Pulmonary artery endothelial cell (primary cell): ENCODE measurements around the gene COPB1. TPM values are rescaled to one million over a fixed set of nuclear protein-coding genes. Genes with fewer than 3 reads are reported as not detected.

Experiments used
- DNase-seq: peaks from one replicate; pipeline ENCODE4 v3.0.0-alpha.2; 2011; ENCODE audit warnings: low read depth, low spot score
- total RNA-seq: library from RNA; depleted of rRNA; stranded (reverse); fragments of >200 nt; gene quantifications from 2 replicates; pipeline ENCODE4 v1.2.3, GENCODE V29; 2014

COPB1 gene
- total RNA-seq, 1 donor from 2014 or later: 260 TPM

DNA sequence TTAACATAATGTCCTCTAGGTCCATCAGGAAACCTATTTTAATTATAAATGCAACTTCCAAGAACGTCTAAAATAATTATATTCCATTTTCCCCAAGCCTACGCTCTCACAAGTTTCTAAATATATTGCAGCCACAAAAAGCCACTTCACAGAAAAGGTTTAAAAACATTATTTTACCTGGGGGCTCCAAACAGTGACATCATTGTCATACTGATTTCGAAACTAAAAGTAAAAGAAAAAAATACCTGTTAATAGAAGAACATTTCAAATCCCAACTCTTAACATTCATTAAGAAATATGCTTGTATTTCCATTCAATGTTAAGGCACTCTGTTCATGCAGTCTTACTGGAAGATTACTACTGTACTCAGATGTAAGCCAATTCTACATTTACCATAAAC lies 19.2 kb upstream of the COPB1 start:
- DNase-seq: no peak

DNA sequence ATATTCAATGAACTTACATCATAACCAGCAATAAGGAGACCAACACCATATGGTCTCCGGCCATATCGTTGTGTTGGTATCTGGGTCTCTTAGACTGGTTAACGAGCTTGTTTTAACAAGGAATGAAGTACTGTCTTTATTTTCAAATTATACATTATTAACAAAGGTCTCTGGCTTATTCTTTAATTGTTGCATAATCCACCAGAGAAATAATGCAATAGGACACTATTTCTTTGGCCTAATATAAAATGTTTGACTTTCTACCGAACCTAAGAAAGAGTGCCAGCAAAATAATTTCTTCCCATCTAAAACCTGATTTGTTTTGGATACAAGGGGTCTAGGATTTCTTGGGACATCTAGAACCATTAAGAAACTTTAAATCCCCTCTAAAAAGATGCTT lies 14.2 kb upstream of the COPB1 start:
- no peak for DNase-seq

DNA sequence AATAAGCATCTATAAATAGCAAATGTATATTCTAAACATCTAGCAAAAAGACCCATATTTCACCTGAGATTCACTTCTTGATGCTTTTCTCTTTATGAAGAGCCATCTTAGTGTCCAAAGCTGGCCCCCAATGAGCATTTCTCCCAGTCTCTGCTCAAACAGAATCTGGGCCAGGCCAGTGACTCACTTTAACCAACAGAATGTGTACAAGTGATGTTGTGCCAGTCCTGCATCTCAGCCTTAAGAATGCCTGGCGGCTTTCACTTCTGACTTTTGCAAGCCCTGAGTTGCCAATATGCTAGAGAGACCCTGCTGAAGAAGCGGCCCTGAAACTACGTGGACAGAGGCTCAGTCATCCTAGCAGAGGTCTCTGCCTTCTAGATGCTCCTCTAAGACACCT lies 6.9 kb upstream of the COPB1 start:
- no peak for DNase-seq

DNA sequence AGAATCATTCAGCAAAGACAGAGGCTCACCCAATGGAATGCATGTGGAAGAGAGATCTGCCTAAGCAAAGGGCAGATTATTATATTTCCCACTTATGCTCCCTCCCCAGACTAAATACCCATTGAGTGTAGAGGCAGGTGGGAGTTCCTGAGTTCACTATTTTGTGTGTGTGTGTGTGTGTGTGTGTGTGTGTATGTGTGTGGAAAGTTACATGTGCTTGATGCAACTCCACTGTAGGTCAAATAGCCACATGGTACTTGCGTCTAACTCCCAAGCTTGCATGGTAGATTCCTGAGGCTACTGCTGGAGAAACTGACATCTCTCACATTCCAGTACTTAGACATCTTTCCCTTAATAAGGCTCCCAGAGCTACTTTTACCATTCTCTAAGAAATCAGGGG lies 3.4 kb upstream of the COPB1 start:
- no peak for DNase-seq

DNA sequence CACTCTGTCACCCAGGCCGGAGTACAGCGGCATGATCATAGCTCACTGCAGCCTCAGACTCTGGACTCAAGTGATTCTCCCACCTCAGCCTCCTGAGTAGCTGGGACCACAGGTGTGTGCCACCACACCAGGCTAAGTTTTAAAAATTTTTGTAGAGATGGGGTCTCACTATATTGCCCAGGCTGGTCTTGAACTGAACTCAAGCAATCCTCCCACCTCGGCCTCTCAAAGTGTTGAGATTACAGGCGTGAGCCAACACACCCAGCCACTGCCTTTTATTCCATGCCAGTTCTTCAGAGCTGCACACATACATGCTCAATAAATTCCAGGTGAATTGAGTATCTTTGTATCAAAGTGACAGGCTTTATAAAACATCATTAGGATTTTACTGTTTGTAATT lies 2.4 kb upstream of the COPB1 start:
- DNase-seq: no peak

DNA sequence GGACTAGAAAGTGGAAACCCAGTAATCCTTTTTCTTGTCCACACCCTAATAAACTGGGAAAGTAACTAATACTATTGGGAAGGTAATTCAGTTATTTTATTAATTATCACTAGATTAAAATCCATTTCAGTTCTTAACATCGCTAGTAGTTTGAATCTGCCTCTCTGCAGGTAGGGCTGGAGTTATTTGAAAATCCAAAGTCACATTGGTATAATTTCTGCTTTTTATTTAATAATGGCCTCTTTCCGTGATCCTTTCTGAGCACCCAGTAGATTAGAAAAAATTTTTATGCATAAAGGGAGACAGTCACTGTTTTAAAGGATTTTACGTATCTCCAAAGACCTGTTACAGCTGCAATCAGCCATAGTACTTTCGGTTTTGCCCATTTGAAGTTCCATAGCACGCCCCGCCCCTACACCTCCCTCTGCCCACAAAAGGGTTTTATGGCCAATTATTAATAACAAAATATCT lies 605 bp upstream of the COPB1 start:
- DNase-seq: no peak

DNA sequence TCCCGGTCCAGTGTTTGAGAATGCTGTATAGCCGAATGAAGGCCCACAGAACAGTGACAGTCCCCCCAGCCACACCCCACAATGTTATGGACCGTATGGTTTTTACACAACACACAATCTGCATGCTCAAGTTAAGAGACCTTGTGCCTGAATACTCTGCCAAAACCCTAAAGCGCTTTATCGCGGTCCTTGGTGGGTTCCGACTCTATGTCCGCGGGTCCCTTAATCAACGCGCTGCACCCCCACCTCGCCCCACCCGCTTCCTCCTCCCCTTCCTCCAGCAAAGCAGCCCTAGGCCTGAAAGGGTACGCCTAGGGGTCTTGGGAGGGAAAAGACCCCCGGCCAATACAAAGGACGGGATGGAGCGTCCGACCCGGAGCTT lies 442 bp downstream of the COPB1 start:
- DNase-seq: no peak

DNA sequence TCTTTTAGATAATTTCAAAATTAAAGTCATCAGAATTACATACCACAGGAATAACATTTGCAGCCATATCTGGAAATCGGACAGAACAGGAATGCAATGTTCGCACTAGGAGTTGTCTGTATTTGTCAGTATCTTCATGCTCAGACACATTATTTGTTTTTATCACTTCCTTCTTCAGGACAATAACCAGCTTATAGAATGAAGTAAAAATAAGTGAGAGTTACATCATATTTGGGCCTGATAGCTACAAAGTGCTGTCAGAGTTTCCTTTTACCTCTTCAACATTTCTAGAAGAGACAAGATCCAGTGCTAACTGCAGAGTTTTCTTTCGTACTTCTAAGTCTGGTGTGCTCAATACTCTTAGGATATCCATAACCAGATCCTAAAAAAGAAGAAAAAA lies 18.9 kb downstream of the COPB1 start:
- no peak for DNase-seq

DNA sequence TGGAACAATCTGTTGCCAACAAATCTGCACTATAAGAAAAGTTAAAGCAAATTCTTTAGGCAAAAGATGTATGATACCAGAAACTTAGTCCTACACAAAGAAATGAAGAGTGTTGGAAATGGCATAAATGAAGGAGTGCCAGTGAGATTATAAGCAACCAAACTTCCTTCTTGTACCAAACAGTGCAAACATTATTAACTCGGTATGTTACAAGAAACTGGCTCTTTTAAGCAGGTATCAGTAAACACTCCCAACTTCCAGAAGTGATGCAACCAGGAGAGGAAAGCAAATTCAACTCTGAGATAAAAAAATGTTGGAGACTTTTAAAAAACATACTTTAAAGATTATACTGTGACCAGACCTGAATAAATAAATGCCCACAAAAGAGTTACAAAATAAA lies 28.5 kb downstream of the COPB1 start:
- DNase-seq: no peak

DNA sequence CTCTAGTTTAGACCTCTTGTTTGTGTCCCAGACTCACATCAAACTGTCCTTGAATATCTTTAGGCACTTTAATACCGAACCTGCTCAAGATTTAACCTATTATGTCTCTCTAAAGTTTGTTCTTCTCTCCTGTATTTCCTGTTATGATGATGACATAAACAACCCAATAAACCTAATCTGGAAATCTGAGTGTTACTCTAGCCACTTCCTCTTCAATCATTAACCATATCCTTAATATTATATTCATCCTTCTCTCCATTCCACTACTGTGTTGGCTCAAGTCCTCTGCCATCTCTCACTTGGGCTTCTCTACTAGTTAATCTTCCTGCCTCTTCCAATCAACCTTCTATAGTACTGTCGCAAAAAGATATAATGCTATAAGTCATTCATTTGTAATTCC lies 36.0 kb downstream of the COPB1 start:
- DNase-seq: no peak

DNA sequence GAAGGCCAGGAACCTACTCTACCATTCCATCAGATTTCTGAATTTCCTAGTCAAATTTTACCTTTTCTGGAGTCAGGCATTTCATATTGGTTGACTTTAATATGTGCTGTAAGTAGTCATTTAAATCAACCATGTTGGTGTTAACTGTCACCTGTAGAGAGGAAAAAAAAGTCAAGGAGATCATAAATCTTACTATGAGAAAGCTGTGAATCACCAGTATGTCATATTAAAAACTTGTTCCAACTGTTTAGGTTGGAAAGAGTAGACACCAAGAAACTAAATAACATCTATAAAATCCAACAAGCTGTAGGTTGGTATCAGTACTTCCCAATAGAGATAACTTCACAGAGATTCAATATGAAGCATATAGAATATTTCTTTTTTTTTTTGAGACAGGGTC lies 39.5 kb downstream of the COPB1 start:
- DNase-seq: no peak

DNA sequence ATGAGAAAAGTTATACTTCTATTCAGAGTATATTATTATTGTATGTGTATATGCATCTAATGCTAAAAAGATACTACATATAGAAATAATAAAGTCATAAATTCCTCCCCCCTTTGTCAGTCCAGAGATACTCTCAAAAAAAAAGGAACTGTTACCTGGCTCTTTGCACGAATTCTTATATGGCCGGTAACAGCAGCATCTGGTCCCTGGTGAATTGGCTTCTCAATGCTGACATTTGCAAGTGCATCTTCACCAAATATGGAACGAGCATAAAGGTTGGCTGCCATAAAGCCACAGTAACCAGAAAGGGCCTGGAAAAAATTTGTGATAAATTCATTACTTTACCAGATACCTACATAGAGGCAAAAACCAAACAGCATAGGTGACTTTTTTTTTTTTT lies 41.2 kb downstream of the COPB1 start:
- no peak for DNase-seq

DNA sequence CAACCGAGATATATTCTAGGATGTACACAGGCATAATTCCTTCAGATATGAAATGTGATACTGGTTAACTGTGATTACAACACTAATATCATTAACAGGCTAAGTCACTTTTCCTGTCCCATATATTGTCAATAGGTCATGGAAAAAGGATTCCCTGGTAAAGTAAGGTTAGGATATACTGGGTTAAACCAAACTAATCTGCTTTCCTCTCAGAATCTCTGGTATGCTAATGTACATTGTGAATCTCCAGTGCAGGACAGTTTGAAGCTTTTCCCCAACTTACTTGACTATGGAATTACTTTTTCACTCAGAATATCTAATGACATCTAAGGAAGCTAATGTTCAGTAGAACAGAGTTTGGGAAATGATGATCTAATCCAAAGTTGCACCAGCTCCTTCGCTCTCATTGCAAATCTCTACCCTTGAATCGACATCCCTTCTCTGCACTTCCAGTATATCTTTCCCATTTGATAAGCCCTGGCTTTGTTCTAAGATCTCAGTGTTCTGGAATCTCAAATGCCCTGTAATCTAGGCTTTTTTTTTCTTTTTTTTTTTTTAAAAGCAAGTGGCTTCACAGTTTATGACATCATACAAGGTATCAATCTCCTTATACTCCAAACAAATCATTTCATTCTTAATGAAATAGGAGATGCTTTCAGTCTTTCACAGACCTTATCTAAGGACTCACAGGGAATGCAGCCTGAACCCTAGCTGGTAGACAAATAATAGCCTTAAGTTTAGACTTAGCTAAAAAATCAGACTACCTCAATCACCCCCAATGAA lies 43.8 kb downstream of the COPB1 start:
- no peak for DNase-seq

DNA sequence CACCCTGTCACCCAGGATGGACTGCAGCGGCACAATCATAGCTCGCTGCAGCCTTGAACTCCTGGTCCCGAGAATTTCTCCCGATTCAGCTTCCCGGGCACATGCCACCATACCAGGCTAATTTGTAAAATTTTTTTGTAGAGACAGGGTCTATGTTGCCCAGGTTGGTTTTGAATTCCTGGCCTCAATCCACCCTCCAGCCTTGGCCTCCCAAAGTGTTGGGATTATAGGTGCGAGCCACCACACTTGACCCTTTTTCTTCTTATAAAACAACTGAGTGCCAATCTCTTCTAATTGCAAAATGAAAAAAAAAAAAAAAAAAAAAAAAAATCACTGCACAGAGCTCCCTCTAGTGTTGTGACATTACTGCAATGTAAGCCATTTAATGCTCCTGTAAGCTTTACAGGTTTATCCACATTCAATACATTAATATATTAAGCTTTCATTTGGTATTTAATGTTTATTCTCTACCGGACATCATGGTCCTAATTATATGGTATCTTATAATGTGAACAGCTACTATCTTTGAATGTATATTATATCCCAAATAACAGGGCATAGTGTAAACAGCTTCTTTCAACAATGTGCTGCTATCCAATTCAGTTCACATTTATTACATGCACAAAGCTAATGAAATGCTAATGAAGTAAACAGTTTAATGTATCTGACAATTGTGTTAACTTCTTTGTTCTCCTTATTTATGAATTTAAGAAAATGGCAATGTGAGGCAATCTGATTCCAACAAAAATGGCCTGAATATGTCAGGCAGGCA lies 44.6 kb downstream of the COPB1 start:
- no peak for DNase-seq

DNA sequence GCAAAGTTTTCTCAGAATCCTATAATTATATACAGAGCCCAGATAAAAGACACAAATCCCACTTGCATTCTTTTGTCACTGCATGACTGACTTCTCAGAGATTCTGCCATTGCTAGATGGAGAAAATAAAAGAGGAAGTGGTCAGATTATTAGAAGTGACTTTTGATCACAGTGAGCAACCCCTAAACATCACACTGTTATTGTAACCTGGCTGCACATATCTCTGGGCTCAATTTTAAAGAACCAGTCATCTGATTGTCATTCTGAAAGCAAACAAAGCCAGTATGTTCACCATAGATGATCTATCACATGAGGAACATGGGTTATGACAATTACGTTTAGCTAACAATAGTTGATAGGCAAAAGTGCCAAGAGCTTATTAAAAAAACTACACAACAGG lies 47.8 kb downstream of the COPB1 start:
- no peak for DNase-seq

DNA sequence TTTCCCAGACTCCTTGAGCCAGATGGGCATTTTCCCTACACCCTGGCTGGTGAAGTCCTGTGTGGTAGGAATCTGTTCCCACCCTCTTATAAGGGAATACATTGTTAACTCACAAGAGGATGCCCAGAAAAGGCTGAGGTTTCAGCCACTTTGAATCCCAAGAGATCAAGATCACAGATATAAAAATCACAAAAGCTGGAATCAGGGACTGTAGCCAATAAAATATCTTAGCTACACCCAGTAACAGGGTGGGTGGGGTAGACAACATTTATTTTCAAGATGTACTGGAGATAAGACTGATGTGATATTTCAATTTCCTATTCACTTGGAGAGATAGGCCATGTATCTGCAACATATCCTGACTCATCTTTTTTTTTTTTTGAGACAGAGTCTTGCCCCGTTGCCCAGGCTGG lies 50.3 kb downstream of the COPB1 start:
- no peak for DNase-seq

DNA sequence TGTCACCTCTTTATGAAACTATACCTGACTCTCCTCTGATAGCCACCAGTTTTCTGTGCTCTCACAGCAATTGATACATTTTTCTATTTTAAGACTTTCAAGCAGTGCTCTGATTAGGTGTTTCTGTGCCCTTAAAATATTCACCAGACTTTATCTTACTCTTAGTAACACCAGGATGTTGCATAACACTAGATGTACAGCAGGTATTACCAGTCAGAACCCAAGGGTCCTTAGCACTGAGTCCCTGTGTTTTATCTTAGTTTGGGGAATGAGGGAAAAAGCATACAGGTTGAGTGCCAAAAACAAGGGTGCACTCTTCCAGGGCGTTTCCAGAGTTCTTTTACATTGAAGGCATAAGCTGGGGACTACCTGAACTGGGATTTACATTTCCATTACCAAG lies 51.4 kb downstream of the COPB1 start:
- DNase-seq: no peak

DNA sequence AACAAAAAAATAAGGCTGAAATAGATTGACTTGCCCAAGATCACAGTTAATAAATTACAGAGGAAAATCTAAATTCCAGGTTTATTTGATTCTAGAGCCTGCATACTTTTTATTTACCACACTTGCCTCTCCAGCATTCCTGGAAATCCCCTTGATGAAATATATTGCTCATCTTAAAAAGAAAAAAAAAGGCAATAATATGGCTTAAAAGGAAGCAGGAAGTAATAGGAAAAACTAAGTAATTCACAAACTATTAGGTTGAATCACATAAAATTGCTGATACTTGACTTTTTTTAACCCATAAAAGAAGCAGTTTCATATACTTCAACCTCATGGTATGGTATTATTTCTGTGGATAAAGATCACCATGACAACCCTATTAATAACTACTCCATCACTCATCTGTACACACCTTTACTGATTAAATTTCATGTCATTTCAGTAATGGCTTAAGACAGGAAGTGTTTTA lies 52.9 kb downstream of the COPB1 start:
- no peak for DNase-seq

DNA sequence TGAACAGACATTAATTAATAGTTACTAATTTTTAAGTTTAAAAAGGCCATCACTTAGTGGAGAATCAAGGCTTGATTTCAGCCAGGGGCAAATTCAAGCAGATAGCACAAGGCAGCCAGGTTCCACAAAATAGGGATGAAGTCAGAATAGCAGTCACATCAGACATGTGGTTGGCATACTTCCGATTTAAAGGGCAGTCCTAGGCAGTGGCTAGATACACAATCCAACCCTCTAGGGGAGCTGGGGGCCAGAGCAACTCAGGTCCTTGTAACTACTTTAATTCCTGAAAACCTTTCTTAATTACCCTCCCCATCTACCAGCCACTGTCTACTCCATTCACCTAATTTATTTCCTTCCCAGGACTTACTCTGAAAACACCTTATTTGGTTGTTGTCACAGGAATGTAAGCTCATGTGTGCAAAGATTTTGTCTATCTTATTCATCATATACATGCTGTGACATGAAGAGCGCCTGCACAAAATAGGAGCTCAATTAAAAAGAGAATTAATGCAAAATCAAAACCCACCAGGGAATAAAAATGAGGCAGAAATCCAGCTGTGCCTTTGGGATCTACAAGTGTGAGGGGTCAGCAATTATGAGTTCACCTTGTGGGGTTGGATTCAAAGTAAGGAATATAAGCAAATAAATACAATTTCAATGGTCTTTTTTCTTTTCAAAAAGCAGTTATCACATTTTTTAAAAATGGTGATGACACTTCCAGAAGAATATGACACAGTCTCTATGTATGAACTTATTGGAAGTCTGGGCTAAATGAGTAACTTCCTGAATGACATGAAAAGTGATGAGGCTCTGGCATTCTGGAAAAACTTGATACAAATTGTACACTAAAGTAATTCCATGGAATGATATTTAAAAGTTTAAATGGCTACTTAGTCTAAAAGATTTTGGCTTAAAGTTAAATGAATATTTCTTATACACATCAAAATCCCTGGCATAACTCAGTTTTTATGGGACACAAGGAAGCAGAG lies 53.8 kb downstream of the COPB1 start:
- no peak for DNase-seq

DNA sequence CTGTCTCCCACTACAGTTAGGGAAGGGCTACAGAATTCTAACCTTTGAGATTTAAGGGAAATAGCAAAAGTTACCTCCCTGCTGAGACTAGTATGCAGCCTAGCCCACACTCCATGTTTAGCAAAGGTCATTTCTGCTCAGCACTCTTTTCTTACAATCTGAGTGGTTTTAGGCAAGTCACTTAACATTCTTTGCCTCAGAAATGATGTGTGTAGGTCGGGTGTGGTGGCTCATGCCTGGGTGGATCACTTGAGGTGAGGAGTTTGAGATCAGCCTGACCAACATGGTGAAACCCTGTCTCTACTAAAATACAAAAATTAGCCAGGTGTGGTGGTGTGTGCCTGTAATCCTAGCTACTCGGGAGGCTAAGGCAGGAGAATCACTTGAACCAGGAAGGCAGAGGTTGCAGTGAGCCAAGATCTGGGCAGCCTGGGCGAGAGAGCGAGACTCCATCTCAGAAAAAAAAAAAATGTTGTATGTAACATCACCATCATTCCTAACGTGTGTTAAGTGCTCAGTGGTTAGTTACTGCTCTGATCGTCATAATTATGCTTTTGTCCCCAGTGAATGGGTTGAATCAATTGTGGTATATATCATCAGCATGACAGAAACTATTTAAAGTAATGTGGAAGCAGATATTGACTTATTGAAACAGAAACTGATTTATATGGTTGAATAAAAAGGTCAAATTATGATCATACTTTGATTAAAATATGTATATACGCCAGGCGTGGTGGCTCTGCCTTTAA lies 55.0 kb downstream of the COPB1 start:
- DNase-seq: no peak

DNA sequence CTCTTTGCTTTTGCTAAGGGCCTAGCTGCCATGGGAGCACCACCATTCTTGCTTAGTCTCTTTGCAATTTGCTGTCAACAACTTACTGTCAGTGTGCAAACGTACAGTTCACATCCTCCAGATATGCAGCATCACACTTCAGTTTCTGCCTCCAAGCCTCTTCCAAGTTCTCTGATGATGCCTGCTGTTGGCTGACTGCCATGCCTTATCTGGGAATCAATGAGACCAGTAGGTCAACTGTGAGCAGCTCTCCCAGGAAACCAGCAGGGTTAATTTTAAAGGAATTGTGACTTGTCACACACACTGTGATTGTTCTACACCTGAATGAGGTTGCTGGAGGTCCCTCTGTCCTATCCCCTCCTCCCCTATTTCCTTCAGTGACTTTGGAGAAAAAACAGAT lies 56.0 kb downstream of the COPB1 start:
- no peak for DNase-seq
